Thyroid gland (tissue), 4 donors: ENCODE results near the gene RHEB. TPM values are rescaled to one million over a fixed set of nuclear protein-coding genes. Genes with fewer than 3 reads are reported as not detected.

Experiments
- DNase-seq, 2 donors: peaks; one replicate each; pipeline ENCODE4 v3.0.0-alpha.2; 2019
- H3K27ac ChIP-seq, 3 donors: fragments of 200-600 bp; sonication (generic); 1 replicate in 2 of 3; 2 replicates in 1 of 3; pipeline ENCODE4 v1.5.1; 2016 to 2019; ENCODE audit warnings: mild to moderate bottlenecking in 1 of 3, moderate library complexity in 1 of 3
- H3K27me3 ChIP-seq: fragments of 200-600 bp; sonication (generic); one replicate; pipeline ENCODE4 v1.5.1; 2019
- H3K36me3 ChIP-seq, 2 donors: fragments of 200-600 bp; sonication (generic); one replicate each; pipeline ENCODE4 v1.5.1; 2016 to 2019
- H3K4me1 ChIP-seq, 2 donors: fragments of 200-600 bp; sonication (generic); one replicate each; pipeline ENCODE4 v1.5.1; 2017 to 2019
- H3K4me3 ChIP-seq, 3 donors: fragments of 200-600 bp; sonication (generic); replicated peaks in 1 of 3; 1 replicate in 2 of 3; 2 replicates in 1 of 3; pipeline ENCODE4 v1.5.1; 2016; ENCODE audit warnings: mild to moderate bottlenecking in 1 of 3
- H3K9me3 ChIP-seq: fragments of 200-600 bp; sonication (generic); one replicate; pipeline ENCODE4 v1.5.1; 2017
- CTCF ChIP-seq, 6 experiments: fragments of 200-600 bp in 3 of 6; fragments of 450-650 bp in 3 of 6; sonication (generic) in 3 of 6; IDR thresholded peaks; one replicate each; pipeline ENCODE4 v1.5.1; 2016 to 2019; ENCODE audit warnings: antibody characterized with exemption in 6 of 6, mild to moderate bottlenecking in 2 of 6, inconsistent platforms in 1 of 6, moderate library complexity in 1 of 6
- POLR2A ChIP-seq, 2 donors: fragments of 450-650 bp; IDR thresholded peaks; one replicate each; pipeline ENCODE4 v1.6.1; 2017; ENCODE audit warnings: antibody characterized with exemption in 2 of 2, mild to moderate bottlenecking in 2 of 2, moderate library complexity in 1 of 2
- WGBS, 2 donors: methylation state at CpG; one replicate each; pipeline ENCODE4 v1.1.5; 2017; 5-methylcytosine and 5-hydroxymethylcytosine counted together
- intact Hi-C: fragments of 100-400 bp; cut with DNase I; formaldehyde crosslinking; loops from one replicate; pipeline ENCODE4 v1.15.1; 2023
- total RNA-seq, 4 donors: library from RNA; depleted of rRNA; stranded (reverse); fragments of >200 nt; gene quantifications; one replicate each; pipeline ENCODE4 v1.2.3, GENCODE V29; 2016

Gene RHEB
- total RNA-seq, 4 donors from 2014 or later = 88.3 to 104 (median 95.6) TPM

GRCh38 chr7:151440799-151441445 is 78.8 kb downstream of the RHEB start:
- no peak overlapping the region for H3K4me3 ChIP-seq
- TF ChIP-seq CTCF (IDR thresholded peaks at IDR 0.05) (peak in 1 of 6 experiments; percentile 13), POLR2A (IDR thresholded peaks at IDR 0.05) (no peak)
- H3K9me3 ChIP-seq = no peaks in the 10 kb centered on the region
- peak; percentile 77 to 78 for DNase-seq
- intact Hi-C loops = no loop called here
- no peaks in the 10 kb centered on the region for H3K36me3 ChIP-seq
- WGBS, 2 donors = 31 to 35% methylated on average over 10 of the region's 10 CpGs
- H3K4me1 ChIP-seq = peaks cover 60 to 72% of the 10 kb centered on the region in 2 donors
- no peaks in the 10 kb centered on the region for H3K27me3 ChIP-seq
- peak overlapping the region; percentile 92 to 96 (median 95) for H3K27ac ChIP-seq

GRCh38 chr7:151439855-151440798 is 79.6 kb downstream of the RHEB start, which contains the start of gene CRYGN:
TSS of gene CRYGN (minus strand) at chr7:151440141. CDS start at chr7:151439917, 224 bp downstream.
- Histone ChIP-seq H3K4me1 (peaks cover 68 to 80% of the 10 kb centered on the region in 2 donors), H3K4me3 (peak within 1 kb of the TSS in 1 of 3 donors; percentile 34), H3K36me3 (no peaks in the 10 kb centered on the region), H3K27me3 (no peaks in the 10 kb centered on the region), H3K9me3 (no peaks in the 10 kb centered on the region), H3K27ac (peak within 1 kb of the TSS; percentile 92 to 96 (median 95))
- WGBS, 2 donors = 11 to 15% methylated on average over 27 to 36 of the region's 51 CpGs
- peak; percentile 65 to 66 for DNase-seq
- intact Hi-C loops = no loop called here
- peak in 1 of 2 donors; percentile 69 for TF ChIP-seq POLR2A (IDR thresholded peaks at IDR 0.05)
- no peak for TF ChIP-seq CTCF (IDR thresholded peaks at IDR 0.05)

GRCh38 chr7:151438864-151439601 is 80.7 kb downstream of the RHEB start:
- Histone ChIP-seq H3K4me3 (peak overlapping the region in 1 of 3 donors; percentile 34), H3K4me1 (peaks cover 77 to 91% of the 10 kb centered on the region in 2 donors), H3K27me3 (no peaks in the 10 kb centered on the region), H3K9me3 (no peaks in the 10 kb centered on the region), H3K27ac (peak overlapping the region; percentile 92 to 96 (median 95)), H3K36me3 (no peaks in the 10 kb centered on the region)
- intact Hi-C loops = no loop called here
- no peak for DNase-seq
- TF ChIP-seq CTCF (IDR thresholded peaks at IDR 0.05) (no peak), POLR2A (IDR thresholded peaks at IDR 0.05) (no peak)
- WGBS, 2 donors = 96 to 99% methylated on average over 15 to 16 of the region's 17 CpGs

GRCh38 chr7:151437866-151438516 is 81.7 kb downstream of the RHEB start:
- no peaks in the 10 kb centered on the region for H3K9me3 ChIP-seq
- WGBS, 2 donors = 90 to 94% methylated on average over 18 to 23 of the region's 23 CpGs
- no peaks in the 10 kb centered on the region for H3K27me3 ChIP-seq
- H3K27ac ChIP-seq = peak overlapping the region in 2 of 3 donors; percentile 92 to 95
- H3K36me3 ChIP-seq = no peaks in the 10 kb centered on the region
- TF ChIP-seq POLR2A (IDR thresholded peaks at IDR 0.05) (no peak), CTCF (IDR thresholded peaks at IDR 0.05) (no peak)
- no peak overlapping the region for H3K4me3 ChIP-seq
- intact Hi-C loops = no loop called here
- H3K4me1 ChIP-seq = peaks cover 85 to 98% of the 10 kb centered on the region in 2 donors
- DNase-seq = no peak
